Hematopoietic multipotent progenitor cell (in vitro differentiated cells): ENCODE results near the gene LIPK. TPM values are rescaled to one million over a fixed set of nuclear protein-coding genes. Genes with fewer than 3 reads are reported as not detected.
A peak's percentile ranks its signal among the peaks of the same experiment; 100 is the strongest.

ENCODE experiments used
- DNase-seq, 3 donors: peaks; one replicate each; pipeline ENCODE4 v3.0.0-alpha.2; 2011 to 2015; ENCODE audit warnings: low read depth in 2 of 3, low spot score in 2 of 3
- total RNA-seq: library from RNA; depleted of rRNA; stranded (reverse); fragments of >200 nt; gene quantifications from one replicate; pipeline ENCODE4 v1.2.3, GENCODE V29; 2012

The LIPK gene
- total RNA-seq, 1 donor, result not detected

DNA sequence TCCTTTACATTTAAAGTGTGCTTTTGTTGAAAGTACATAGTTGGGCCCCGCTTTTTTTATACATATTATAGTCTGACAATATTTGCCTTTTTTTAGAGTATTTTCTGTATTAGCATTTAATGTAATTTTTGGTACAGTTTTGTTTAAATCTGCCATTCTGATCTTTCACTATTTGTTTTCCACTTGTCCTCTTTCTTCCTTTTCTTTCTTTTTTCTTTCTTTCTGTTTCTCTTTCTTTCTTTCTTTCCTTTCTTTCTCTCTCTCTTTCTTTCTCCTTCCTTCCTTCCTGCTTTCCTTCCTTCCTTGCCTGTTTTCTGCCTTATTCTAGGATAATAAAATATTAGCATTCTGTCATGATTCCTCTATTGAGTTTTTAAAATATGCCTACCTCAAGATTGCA is 9.5 kb downstream of the LIPK start:
- no peak for DNase-seq

DNA sequence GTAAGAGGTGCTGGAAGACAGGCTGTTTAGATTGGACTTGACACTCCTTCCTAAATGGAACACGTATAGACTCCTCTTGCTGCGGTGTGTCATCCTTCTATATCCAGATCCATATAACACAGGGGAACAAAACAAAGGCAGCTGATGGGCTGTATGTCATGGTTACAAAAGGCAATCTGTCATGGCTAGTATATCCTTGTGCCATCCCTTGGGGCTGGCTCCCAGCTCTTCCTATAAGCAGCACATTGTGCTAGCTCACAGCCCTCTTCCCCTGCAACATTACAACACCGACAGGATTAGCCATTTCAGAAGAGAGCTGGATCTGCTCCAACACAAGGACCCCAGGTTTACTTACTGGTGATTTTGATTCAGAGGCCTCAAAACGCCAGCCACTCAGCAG is 15.3 kb downstream of the LIPK start:
- no peak for DNase-seq

DNA sequence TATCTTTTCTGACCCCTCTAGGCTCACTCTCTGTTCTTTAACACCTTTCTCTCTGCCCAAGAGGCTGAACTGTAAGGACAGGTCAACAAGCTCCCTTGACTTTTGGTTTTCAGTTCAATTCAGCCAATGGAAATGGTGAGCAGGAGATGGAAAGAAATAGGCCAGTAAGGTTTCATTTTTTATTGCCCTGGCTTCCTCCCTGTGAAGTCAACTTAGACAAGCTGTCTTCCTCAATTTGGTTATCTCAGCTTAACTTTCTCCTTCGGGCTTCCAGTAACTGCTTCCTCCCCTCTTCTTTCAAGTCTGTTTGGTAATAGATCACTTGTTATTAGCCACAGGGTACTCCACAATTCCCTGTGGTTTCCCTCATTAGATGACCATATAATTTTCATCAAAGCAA is 19.7 kb downstream of the LIPK start:
- peak in 1 of 3 donors; percentile 58 for DNase-seq

DNA sequence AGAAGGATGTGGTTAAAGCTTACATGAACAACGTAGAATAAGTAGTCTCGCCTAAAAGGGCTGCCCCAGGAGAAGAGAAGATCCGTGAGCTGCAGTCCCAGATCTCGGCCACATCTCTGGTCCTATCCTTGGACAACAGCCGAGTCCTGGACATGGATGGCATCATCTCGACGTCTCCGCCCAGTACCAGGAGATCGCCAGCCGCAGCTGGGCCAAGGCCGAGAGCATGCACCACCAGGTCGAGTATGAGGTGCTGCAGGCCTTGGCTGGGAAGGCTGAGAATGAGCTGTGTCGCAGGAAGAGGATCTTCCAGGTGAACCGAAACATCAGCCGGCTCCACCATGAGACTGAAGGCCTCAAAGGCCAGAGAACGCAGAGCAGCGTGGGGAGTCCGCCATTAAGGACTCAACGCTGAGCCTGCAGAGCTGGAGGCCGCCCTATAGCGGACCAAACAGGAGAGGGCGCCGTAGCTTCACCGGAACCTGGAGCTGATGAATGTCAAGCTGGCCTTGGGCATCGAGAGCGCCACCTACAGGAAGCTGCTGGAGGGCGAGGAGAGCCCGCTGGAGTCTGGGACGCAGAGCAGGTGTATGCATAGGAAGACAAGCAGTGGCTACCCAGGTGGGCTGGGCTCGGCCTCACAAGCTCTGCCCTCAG is 22.2 kb downstream of the LIPK start:
- peak in 1 of 3 donors; percentile 16 for DNase-seq

DNA sequence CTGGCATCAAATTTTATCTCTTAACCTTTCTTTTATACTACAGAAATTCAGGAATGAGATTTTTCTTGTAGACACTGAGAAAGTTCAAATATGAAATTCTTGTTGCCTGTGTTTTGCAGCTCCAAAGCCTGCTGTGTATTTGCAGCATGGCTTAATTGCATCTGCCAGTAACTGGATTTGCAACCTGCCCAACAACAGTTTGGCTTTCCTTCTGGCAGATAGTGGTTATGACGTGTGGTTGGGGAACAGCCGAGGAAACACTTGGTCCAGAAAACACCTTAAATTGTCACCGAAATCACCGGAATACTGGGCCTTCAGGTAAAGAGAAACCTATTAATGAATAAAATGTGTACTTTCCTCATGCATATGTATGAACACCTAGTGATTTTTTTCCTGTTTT is 24.8 kb downstream of the LIPK start:
- DNase-seq, result no peak

DNA sequence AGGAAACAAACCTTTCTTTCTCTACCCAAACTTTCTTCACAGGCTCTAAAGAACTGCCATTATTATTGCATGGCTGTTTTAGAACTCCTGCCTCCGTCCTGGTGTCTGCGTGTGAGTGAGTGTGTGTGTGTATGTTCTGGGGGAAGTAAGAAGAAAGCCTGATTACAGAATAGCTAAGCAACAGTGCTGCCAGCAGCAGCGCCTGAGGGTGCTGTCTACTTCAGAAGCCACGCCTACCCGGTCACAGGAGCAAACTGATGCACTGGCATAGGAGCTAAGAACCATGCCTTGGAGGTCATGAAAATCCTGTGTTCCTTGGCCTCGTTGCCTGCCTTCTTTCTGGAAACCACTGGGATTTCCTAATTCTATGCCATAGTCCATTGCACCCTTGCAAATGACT is 25.2 kb downstream of the LIPK start:
- peak in 2 of 3 donors; percentile 41 to 72 for DNase-seq

DNA sequence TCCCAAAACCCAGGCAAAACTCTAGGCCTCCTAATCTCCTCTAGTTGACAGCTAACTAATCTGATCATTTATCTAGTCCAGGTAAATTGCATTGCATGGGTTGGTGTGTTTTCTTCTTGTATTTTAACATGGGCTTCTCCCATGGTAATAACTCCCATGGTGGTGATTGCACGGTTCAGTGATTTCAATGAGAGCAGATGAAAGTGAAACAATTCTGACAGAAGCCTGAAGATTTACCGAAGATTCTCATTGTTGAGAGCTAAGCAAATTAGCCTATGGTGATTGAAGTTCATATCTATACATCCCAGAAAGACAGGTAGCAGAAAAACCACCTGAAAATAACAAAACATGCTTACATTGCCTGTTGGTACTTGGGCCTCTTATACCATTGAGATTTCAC is 27.2 kb downstream of the LIPK start:
- DNase-seq, result no peak

DNA sequence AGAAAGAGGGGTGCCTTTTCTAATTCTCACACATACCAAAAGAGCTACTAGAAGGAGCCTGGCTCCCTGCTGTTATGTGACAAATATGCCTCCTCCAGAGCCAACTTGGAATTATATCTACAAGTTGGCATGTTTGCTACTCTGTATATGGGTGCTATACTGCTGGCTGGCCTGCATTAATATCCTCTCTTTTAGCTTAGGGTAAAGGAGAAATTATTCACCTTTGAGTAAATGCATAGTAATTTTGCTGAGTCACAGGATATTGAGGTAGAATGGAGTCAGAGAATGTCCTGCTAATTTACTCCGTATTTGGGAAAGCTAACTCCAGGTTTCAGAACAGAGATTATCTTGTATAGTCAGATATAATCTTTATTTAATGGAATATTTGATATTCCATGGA is 29.6 kb downstream of the LIPK start:
- no peak for DNase-seq

DNA sequence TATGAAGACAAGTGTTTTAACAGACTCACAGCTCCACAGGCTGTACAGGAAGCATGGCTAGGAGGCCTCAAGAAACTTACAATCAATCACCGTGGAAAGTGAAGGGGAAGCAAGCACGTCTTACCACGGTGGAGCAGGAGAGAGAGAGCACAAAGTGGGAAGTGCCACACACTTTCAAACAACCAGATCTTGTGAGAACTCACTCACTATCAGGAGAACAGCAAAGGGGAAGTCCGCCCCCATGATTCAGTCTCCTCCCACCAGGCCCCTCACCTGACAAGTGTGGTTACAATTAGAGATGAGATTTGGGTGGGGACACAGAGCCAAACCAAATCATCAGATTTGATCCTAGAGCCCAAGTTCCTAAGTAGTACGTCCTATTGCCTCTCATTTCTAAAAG is 35.9 kb downstream of the LIPK start:
- DNase-seq, result peak in 1 of 3 donors; percentile 21

DNA sequence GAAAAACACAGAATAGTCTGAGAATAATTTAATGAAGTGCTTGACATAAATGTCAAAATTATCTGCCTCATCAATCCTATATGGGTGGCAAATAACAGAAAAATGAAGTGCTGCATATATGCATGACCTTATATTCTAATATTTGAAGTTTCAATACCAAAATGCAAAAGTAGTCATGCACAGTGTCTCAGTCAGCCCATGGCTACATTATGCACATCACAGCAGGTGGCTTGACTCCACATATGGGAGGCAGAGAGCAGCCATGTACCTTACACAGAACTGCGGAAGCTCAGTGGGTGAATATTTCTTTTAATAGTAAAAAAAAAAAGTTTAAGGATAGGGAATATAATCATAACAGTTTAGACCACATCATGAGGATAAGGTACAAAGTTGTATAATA is 36.4 kb downstream of the LIPK start:
- no peak for DNase-seq

DNA sequence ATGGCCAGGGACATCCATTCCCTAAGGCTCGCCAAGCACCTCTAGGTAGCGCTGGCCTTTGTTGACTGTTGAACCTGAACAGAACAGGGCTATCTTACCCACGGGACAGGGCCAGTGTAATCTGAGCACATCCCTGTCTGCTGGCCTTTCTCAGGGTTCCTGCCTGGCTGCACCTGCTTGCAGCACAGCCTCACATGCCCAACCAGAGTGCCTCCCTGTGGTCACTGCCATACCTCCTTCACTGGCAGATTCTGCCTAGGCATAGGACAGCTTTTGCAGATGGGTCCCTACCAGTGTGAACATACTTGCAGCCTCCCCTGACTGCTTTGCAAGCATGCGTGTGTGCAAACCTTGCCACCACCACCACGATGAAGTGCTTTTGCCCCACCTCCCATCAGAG is 38.0 kb downstream of the LIPK start:
- no peak for DNase-seq

DNA sequence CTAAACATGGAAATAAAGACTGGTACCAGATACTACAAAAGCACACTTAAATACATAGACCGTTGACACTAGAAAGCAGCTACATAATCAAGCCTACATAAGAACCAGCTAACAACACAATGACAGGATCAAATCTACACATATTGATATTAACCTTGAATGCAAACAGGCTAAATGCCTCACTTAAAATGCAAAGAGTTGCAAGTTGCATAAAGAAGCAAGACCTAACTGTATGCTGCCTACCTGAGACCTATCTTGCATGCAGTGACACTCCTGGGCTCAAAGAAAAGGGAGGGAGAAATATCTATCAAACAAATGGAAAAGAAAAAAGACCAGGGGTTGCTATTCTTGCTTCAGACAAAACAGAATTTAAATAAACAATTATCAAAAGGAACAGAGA is 39.6 kb downstream of the LIPK start:
- DNase-seq, result no peak

DNA sequence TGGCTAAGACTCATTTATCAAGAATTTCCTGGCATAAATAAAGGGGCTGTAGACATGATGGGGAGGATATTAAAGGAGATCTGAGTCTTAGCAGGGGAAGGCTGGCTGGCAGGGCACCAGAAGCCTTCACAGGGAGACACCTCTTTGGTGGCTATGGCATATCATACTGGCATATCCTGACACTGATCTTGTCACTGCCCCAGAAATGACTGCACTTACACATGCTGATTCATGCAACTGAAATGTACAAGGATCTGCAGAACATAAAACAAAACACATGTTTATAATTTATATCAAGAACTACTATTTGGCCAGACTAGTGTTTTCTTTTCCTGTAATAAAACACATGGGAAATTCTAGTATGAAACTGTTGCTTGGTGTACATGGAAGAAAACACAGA is 48.2 kb downstream of the LIPK start:
- DNase-seq, result no peak

DNA sequence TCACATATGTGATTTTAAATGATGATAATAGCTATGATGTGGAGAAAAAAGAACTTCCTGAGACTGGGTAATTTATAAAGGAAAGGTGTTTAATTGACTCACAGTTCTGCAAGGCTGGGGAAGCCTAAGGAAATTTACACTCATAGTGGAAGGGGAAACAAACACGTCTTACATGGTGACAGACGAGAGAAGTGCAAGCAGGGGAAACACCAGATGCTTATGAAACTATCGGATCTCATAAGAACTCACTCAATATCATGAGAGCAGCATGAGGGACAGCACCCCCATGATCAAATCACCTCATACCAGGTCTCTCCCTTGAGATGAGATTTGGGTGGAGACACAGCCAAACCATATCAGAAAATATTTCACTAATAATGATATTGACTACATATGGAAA is 49.7 kb downstream of the LIPK start:
- DNase-seq, result no peak

DNA sequence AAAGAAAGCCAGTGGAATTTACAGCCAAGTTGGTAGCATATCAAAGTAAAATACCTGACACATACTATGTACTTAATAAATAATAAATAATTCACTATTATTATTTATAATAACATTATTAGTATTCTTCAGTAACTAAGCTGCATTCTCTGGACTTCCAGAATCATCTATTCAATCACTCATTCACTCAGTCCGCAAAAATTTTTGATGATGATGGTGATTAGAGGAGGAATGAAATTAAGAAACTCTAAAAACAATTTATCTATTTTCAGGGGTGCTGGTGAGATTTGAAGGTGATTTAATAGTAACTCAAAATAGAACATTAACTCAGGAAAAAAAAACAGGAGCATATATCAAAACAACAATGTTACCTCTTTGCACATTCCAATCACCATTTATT is 50.6 kb downstream of the LIPK start:
- DNase-seq, result no peak

DNA sequence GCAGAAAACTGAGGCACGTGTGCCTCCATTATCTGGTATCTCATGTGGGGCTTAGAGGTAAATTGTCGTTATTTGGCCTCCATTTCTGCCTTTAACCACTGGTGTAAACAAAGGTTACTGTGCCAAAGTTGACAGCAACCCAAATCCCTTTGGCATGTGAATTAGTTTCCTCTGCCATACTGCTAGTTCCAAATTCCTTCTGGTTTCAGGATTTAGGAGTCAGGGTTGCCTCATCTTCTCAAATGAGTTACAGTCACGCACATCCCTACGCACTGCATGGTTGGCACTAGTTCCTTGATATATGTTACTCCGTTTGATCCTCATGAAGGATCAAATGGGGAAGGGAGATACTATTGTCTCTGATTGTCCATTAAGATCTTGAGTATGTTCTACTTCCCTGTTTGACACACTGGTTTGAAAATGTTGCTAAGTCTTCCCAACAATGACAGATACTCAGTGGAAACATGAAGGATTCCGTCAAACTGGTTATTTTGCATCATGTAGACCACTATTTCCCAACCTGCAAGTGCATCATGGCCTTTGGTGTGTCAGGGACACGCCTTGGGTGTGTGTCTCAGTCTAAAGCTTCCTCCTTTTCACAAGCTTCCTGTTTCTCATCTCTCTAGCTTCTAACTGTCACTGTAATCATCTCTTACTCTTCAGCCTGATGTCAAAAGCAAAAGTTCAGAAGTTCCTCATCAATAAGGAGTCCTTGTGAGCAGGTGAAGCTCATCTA is 53.5 kb downstream of the LIPK start, which contains the start of gene LIPN:
LIPN (plus strand) TSS at position 655 of the 736 bp plus-strand sequence. CDS start 1,386 bp downstream, outside the sequence.
- DNase-seq, result peak in 1 of 3 donors; percentile 33

DNA sequence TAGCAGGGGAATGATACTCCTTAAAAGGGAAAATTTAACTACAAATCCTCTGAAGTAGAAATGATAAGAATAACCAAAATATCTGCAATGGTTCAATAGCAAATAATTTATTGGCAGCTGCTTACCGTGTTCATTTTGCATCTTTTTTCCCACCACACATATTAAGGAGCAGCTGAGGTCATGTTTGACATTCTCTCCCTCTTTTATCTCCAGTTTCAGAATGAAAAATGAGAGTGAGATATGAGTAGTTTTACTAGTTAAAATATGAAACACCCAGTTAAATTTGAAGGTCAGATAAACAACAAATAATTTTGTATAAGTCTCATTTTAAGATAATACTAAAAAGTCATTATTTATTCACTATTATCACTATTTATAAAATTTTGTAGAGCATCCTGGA is 56.9 kb downstream of the LIPK start:
- no peak for DNase-seq

DNA sequence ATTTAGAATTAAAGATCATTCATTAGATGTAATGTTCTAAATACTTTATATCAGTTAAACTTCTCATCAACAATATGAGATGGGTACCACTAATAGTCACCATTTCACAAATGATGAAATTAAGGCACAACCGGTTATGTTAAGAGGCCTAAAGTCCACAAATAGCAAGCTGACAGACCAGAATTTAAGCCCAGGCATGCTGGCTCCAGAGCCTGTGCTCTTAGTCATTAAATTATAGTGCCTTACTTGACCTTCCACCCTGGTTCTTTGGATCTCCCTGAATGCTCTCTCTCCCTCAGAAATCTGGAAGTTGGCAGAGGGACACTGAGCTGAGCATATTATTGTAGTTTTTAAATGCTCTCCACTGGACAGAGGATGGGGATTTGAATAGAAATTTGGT is 57.4 kb downstream of the LIPK start:
- DNase-seq, result no peak

DNA sequence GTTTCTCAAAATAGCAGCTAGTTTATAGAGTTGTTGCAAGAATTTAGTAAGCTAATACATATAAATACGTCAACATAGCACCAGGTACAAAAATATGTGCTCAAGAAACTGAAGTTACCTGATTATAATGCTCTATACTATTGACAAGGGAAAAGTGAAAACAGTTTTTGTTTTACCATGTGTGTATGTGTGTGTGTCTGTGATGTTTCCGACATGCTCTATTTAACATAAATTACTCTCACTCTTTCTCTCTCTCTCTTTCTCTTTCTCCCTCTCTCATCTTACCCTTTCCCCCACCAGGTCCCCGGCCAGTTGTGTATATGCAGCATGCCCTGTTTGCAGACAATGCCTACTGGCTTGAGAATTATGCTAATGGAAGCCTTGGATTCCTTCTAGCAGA is 58.1 kb downstream of the LIPK start:
- no peak for DNase-seq

DNA sequence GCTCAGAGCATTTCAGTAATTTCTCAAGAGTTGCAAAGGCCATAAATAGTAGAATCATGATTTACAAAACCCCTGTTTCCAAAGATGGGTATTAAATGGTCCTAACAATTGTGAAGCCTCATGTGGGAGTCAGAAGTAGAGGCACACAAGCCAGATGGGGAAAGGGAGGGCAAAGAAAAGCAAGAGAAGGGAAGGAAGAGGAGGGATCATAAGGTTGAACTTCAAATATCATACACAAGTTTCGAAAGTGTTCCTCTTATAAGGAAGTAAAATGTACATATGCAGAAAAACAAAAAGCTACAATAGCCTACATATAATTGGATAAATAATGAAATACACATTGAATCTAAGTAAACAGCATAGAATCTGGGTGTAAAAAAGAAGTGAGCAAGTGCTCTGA is 59.8 kb downstream of the LIPK start:
- no peak for DNase-seq

DNA sequence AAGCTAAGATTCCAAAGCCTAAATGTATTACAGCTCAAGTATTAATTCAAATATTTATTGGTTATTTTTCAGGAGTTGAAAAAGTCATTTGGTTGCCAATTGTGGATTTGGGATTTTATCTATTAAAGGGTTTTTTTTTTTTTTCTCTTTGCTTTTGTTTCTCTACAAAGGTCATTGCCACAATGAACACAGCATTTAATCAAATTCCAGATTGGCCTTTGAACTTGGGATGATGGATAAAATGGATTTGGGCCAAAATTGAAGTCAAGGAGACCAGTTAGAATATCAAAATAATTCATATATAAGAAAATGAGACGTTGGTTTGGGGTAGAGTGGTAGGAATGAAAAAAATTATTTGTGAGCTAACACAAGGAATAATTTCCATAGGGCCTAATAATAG is 63.3 kb downstream of the LIPK start:
- no peak for DNase-seq

DNA sequence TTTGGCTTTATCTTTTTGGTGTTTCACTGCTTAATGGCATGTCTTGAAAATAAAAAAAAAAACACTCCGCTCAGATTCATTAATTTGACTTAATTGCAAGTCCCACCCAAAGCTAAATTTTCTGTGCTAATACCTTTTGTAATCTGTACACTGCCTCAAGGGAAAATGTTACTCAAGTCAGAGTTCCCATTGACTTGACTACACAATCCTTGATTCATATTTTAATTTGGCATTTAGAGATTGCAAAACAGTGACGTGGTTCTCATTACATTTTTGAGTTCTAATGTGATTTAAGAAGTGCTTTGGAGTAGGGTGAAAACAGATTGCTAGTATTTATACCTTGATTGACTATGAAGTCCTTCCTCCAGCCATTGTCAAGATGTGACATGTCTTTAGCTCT is 75.2 kb downstream of the LIPK start:
- no peak for DNase-seq

DNA sequence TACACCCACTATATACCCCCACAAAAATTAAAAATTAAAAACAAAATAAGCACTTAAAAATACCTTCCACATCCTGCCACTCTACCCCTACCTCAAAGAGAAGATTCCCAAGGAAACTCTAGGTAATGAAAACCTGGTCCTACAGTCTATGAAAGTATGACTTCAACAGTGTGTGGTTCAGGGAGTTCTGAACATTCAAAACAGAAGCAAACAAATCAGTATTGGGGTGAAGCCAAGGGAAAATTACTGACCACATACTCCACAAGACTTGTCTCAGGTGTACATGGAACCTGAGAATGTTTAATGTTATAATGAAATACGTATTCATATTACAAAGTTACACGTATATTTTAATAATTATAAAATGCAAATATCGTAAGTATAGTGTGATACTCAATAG is 76.2 kb downstream of the LIPK start:
- no peak for DNase-seq
